NOMO-1 (cell line): ENCODE data around the gene KRT222.

Experiments
- DNase-seq, 2 experiments: peaks; one replicate each; lab custom pipeline; 2025; ENCODE audit not compliant: unreplicated experiment in 2 of 2; lab: John Stamatoyannopoulos, UW

The KRT222 gene

GRCh38 chr17:40659911-40660310 lies 5.1 kb downstream of the KRT222 start:
- DNase-seq: no peak

- no peak for DNase-seq
Measured at GRCh38 chr17:40658396-40658795, 6.6 kb downstream of the KRT222 start.

- DNase-seq: no peak
Measured at GRCh38 chr17:40651939-40652338, 13.0 kb downstream of the KRT222 start.

- peak; percentile 12 to 37 for DNase-seq
Measured at GRCh38 chr17:40648384-40648968, 16.5 kb downstream of the KRT222 start.

- peak; percentile 59 to 77 for DNase-seq
Measured at GRCh38 chr17:40647624-40648383, 17.2 kb downstream of the KRT222 start, which contains the start of gene SMARCE1. SMARCE1 (minus strand) TSS chr17:40647818; CDS start chr17:40645802, 2,016 bp downstream.

GRCh38 chr17:40646791-40647623 lies 18.0 kb downstream of the KRT222 start:
- DNase-seq: peak; percentile 44 to 61

GRCh38 chr17:40645943-40646342 lies 19.0 kb downstream of the KRT222 start:
- DNase-seq: no peak

- DNase-seq: no peak
Measured at GRCh38 chr17:40645291-40645690, 19.7 kb downstream of the KRT222 start.

GRCh38 chr17:40637931-40638330 lies 27.0 kb downstream of the KRT222 start:
- DNase-seq: no peak

- no peak for DNase-seq
Measured at GRCh38 chr17:40633871-40634270, 31.1 kb downstream of the KRT222 start.

GRCh38 chr17:40632216-40632615 lies 32.8 kb downstream of the KRT222 start:
- DNase-seq: no peak

- DNase-seq: no peak
Measured at GRCh38 chr17:40629842-40630241, 35.1 kb downstream of the KRT222 start.

- no peak for DNase-seq
Measured at GRCh38 chr17:40625311-40625710, 39.7 kb downstream of the KRT222 start.

- DNase-seq: no peak
Measured at GRCh38 chr17:40623419-40624210, 41.4 kb downstream of the KRT222 start.

GRCh38 chr17:40622509-40622928 lies 42.5 kb downstream of the KRT222 start:
- DNase-seq: peak; percentile 24 to 76

- no peak for DNase-seq
Measured at GRCh38 chr17:40621578-40621977, 43.4 kb downstream of the KRT222 start.

GRCh38 chr17:40621019-40621418 lies 44.0 kb downstream of the KRT222 start:
- DNase-seq: no peak

- DNase-seq: no peak
Measured at GRCh38 chr17:40618754-40619625, 46.0 kb downstream of the KRT222 start.

- DNase-seq: peak; percentile 37 to 57
Measured at GRCh38 chr17:40617678-40618240, 47.2 kb downstream of the KRT222 start.
